ENCODE results near the gene NKD2.

Gene NKD2

DNA sequence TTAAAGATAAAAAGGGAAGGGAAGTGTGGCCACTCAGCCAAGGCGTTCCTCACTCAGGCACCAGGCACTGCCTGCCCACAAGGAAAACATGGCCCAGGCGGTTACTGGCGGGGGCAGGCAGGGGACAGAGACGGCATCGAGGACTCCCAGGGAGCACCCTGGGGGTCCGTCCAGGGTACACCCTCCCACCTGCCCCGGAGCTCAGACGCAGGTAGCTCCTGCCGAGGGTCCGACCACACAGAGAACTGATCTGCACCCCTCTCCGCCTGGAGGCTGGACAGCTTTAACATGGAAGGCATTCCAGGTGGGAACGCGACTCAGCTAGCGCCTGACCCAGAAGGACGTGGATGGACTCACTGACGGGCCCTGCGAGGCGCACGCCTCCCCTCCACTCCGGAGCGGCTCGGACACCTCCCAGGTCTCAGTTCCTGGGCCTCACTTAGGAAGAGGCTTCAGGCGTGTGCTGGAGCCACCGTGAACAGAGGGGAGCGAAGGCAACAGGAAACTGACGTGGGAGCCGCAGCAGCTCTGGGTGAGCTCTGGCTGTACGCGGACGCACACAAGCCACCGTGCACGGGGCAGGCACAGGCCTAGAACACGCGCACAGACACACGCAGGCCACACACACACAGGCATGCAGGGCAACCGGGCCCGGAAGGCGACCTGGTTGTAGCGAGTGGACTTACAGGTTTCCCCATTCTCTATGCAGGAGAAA lies 47.5 kb downstream of the NKD2 start:
- Histone ChIP-seq H4K20me1 (ENCODE audit: insufficient read depth, low read length, poor library complexity, severe bottlenecking) (no peaks in the 10 kb centered on the region), H3K27me3 (ENCODE audit: insufficient read depth, low read length, poor library complexity, severe bottlenecking) (no peaks in the 10 kb centered on the region), H3K4me2 (ENCODE audit: low read depth, low read length, poor library complexity, severe bottlenecking) (no peak overlapping the region)

DNA sequence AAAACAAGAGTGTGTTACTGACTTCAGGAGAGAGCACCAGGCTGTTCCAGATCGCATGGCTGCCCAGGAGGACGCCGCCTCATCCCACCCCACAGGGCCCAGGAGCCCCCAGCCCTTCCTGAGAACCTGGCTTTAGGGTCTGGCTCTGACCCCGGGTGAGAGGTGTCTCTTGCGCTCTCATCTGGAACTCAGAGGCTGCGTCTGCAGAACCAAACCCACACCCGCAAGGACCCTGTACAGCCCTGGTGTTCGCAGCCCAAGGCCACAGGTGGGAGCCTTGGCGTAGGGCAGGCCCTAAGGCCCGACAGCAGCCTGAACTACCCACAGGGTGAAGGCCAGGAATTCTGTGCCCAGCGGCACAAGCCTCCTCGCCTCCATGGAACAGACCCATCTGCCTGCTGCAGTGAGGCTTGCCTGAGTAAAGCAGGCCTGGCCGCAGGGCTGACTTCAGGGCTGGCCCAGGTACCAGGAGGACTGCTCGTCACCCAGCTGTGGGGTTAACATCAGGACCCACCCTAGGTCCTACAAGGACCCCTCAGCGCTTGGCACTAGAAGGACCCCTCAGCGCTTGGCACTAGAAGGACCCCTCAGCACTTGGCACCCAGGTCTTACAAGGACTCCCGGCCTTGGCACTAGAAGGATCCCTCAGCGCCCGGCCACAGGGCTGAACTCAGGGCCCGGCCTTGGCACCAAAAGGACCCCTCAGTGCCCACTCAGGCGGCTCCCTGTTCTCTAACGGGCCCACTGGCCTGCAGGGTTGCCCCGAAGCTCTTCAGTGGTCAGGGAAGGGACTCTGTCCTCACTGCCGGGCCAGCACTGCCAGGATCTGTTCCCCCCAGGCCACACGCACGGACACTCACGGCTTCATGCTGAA lies 48.2 kb downstream of the NKD2 start:
- Histone ChIP-seq H3K27me3 (ENCODE audit: insufficient read depth, low read length, poor library complexity, severe bottlenecking) (no peaks in the 10 kb centered on the region), H3K79me2 (ENCODE audit: insufficient read depth, low read length) (no peaks in the 10 kb centered on the region), H3K4me2 (ENCODE audit: low read depth, low read length, poor library complexity, severe bottlenecking) (no peak overlapping the region), H3F3A (ENCODE audit: low read depth) (no peaks in the 10 kb centered on the region), H3K9me2 (replicated peaks; ENCODE audit: low read depth, low read length) (no peaks in the 10 kb centered on the region), H3K9me3 (ENCODE audit: insufficient read depth, low read depth, low read length) (no peaks in the 10 kb centered on the region), H3K4me1 (ENCODE audit: insufficient read depth, low read length, poor library complexity, severe bottlenecking) (no peaks in the 10 kb centered on the region), H3K9ac (ENCODE audit: low read depth, low read length, poor library complexity, severe bottlenecking) (no peak overlapping the region), H3K4me3 (ENCODE audit: low read length, poor library complexity, severe bottlenecking) (no peak overlapping the region), H3K36me3 (ENCODE audit: insufficient read depth, low read length) (no peaks in the 10 kb centered on the region), H2AFZ (ENCODE audit: low read length) (no peak overlapping the region), H4K20me1 (ENCODE audit: insufficient read depth, low read length, poor library complexity, severe bottlenecking) (no peaks in the 10 kb centered on the region)
- TF ChIP-seq, protein P1, sequence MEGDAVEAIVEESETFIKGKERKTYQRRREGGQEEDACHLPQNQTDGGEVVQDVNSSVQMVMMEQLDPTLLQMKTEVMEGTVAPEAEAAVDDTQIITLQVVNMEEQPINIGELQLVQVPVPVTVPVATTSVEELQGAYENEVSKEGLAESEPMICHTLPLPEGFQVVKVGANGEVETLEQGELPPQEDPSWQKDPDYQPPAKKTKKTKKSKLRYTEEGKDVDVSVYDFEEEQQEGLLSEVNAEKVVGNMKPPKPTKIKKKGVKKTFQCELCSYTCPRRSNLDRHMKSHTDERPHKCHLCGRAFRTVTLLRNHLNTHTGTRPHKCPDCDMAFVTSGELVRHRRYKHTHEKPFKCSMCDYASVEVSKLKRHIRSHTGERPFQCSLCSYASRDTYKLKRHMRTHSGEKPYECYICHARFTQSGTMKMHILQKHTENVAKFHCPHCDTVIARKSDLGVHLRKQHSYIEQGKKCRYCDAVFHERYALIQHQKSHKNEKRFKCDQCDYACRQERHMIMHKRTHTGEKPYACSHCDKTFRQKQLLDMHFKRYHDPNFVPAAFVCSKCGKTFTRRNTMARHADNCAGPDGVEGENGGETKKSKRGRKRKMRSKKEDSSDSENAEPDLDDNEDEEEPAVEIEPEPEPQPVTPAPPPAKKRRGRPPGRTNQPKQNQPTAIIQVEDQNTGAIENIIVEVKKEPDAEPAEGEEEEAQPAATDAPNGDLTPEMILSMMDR (conservative IDR thresholded peaks at IDR 0.05; ENCODE audit: low read length) = no peak
- no peak for TF ChIP-seq EZH2phosphoT487 (IDR thresholded peaks at IDR 0.05; ENCODE audit: borderline replicate concordance)

More for the DNA sequence above, 47.5 kb downstream of the NKD2 start:
- Histone ChIP-seq H3F3A (ENCODE audit: low read depth) (no peaks in the 10 kb centered on the region), H3K4me1 (ENCODE audit: insufficient read depth, low read length, poor library complexity, severe bottlenecking) (no peaks in the 10 kb centered on the region), H3K9me3 (ENCODE audit: insufficient read depth, low read depth, low read length) (no peaks in the 10 kb centered on the region), H3K9ac (ENCODE audit: low read depth, low read length, poor library complexity, severe bottlenecking) (no peak overlapping the region), H3K4me3 (ENCODE audit: low read length, poor library complexity, severe bottlenecking) (no peak overlapping the region), H3K36me3 (ENCODE audit: insufficient read depth, low read length) (no peaks in the 10 kb centered on the region), H3K79me2 (ENCODE audit: insufficient read depth, low read length) (no peaks in the 10 kb centered on the region), H2AFZ (ENCODE audit: low read length) (no peak overlapping the region), H3K9me2 (replicated peaks; ENCODE audit: low read depth, low read length) (no peaks in the 10 kb centered on the region)
- no peak for TF ChIP-seq EZH2phosphoT487 (IDR thresholded peaks at IDR 0.05; ENCODE audit: borderline replicate concordance)
- TF ChIP-seq, protein P1 (conservative IDR thresholded peaks at IDR 0.05; ENCODE audit: low read length) = no peak

DNA sequence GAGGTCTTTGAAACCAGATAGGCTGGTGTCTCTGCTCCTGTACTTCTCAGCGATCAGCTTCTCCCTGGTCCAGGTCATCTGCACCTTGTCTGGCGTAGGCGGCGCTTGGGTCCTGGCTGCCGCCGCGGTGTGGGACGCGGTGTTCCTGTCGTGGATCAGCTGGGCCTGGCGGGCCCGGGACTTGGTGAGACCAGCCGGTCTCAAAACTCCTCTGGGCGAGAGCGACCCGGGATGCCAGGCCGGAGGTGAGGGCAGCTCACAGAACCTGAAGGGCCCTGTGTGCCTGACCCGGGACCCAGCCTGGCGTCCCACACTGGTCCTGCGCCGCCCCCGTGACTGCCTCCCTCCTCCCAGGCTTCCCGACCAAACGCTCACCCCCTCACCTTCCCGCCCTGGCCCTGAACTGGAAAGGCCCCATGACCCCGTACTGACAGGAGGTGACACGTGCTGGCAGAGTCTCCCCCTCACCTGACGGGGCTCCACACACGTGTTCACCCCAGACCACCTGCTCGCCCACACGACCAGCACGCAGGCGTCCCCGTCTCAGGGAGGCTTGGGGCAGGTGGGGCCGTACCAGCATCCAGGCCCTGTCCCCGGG lies 49.0 kb downstream of the NKD2 start:
- H3K4me2 ChIP-seq (ENCODE audit: low read depth, low read length, poor library complexity, severe bottlenecking) = no peak overlapping the region
- H3F3A ChIP-seq (ENCODE audit: low read depth) = no peaks in the 10 kb centered on the region
- H4K20me1 ChIP-seq (ENCODE audit: insufficient read depth, low read length, poor library complexity, severe bottlenecking) = no peaks in the 10 kb centered on the region
- H3K9me2 ChIP-seq (replicated peaks; ENCODE audit: low read depth, low read length) = no peaks in the 10 kb centered on the region
- no peaks in the 10 kb centered on the region for H3K79me2 ChIP-seq (ENCODE audit: insufficient read depth, low read length)
- no peak overlapping the region for H2AFZ ChIP-seq (ENCODE audit: low read length)
- no peak overlapping the region for H3K9ac ChIP-seq (ENCODE audit: low read depth, low read length, poor library complexity, severe bottlenecking)
- TF ChIP-seq, protein P1 (conservative IDR thresholded peaks at IDR 0.05; ENCODE audit: low read length) = no peak
- TF ChIP-seq EZH2phosphoT487 (IDR thresholded peaks at IDR 0.05; ENCODE audit: borderline replicate concordance) = no peak
- no peak overlapping the region for H3K4me3 ChIP-seq (ENCODE audit: low read length, poor library complexity, severe bottlenecking)
- no peaks in the 10 kb centered on the region for H3K27me3 ChIP-seq (ENCODE audit: insufficient read depth, low read length, poor library complexity, severe bottlenecking)
- no peaks in the 10 kb centered on the region for H3K36me3 ChIP-seq (ENCODE audit: insufficient read depth, low read length)
- H3K4me1 ChIP-seq (ENCODE audit: insufficient read depth, low read length, poor library complexity, severe bottlenecking) = no peaks in the 10 kb centered on the region
- H3K9me3 ChIP-seq (ENCODE audit: insufficient read depth, low read depth, low read length) = no peaks in the 10 kb centered on the region
